BLaER1 (cell line): ENCODE data around the gene CREBRF.

ENCODE experiments used
- H3K27ac ChIP-seq: shearing (Covaris generic); formaldehyde crosslinking; 2 replicates; pipeline ENCODE4 v1.8.1; 2022
- H3K27me3 ChIP-seq: shearing (Covaris generic); formaldehyde crosslinking; 2 replicates; pipeline ENCODE4 v1.8.1; 2022
- H3K36me3 ChIP-seq: shearing (Covaris generic); formaldehyde crosslinking; 2 replicates; pipeline ENCODE4 v1.8.1; 2022
- H3K4me1 ChIP-seq: shearing (Covaris generic); formaldehyde crosslinking; 2 replicates; pipeline ENCODE4 v1.8.1; 2022
- H3K4me2 ChIP-seq: shearing (Covaris generic); formaldehyde crosslinking; 2 replicates; pipeline ENCODE4 v1.8.1; 2022
- H3K4me3 ChIP-seq: shearing (Covaris generic); formaldehyde crosslinking; 2 replicates; pipeline ENCODE4 v1.8.1; 2022
- H3K9ac ChIP-seq: shearing (Covaris generic); formaldehyde crosslinking; 2 replicates; pipeline ENCODE4 v1.8.1; 2022
- H3K9me3 ChIP-seq: shearing (Covaris generic); formaldehyde crosslinking; 2 replicates; pipeline ENCODE4 v1.8.1; 2022
- H4K20me1 ChIP-seq: shearing (Covaris generic); formaldehyde crosslinking; 2 replicates; pipeline ENCODE4 v1.8.1; 2022
- Cebpa-rat ChIP-seq: shearing (Covaris generic); IDR thresholded peaks from 2 replicates; pipeline ENCODE4 v1.8.1; 2022

CREBRF gene, protein sequence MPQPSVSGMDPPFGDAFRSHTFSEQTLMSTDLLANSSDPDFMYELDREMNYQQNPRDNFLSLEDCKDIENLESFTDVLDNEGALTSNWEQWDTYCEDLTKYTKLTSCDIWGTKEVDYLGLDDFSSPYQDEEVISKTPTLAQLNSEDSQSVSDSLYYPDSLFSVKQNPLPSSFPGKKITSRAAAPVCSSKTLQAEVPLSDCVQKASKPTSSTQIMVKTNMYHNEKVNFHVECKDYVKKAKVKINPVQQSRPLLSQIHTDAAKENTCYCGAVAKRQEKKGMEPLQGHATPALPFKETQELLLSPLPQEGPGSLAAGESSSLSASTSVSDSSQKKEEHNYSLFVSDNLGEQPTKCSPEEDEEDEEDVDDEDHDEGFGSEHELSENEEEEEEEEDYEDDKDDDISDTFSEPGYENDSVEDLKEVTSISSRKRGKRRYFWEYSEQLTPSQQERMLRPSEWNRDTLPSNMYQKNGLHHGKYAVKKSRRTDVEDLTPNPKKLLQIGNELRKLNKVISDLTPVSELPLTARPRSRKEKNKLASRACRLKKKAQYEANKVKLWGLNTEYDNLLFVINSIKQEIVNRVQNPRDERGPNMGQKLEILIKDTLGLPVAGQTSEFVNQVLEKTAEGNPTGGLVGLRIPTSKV

DNA sequence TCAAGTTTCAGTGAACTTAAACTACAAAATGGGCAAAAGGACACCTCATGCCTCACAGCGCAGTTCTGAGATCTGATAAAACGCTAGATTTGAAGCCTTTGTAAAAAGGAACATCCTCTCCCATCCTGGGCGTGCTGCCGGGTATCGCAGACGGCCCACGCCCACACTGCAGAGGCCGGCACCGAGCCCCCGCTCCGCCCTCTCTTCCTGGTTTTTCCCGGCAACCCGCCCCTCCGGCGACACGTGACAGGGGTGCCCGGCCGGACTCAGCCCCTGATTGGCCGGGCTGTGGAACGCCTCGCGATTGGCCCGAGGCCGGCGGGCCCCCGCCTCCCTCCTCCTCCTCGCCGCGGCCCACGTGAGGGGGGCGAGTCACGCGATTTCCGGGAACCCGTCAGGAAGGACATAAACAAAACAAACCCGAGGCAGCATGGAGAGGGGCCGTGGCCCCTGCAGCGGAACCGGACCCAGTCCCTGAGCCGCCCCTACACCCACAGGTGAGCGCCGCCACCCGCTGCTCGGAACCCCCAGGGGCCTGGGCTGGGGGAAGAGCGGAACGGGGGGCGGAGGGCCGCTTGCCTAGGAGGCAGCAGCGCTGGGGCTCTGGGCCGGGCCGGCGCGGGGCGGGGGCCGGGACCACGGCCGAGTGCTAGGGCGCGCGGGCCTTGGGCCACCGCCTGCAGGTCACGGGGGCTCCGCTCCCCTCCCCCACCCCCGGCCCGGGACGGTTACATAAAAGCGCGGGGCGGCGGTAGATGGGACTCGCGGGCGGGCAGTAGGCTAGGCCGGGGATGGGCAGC, at the start of gene CREBRF:
CREBRF (plus strand) TSS at position 370 of the 800 bp plus-strand sequence. CDS start 24,424 bp downstream, outside the sequence.
- H4K20me1 ChIP-seq, result peaks cover 44% of the 10 kb centered on the region
- peak within 1 kb of the TSS; percentile 85 for H3K4me2 ChIP-seq
- peaks cover 18% of the 10 kb centered on the region for H3K4me1 ChIP-seq
- H3K27ac ChIP-seq, result peak within 1 kb of the TSS; percentile 81
- TF ChIP-seq Cebpa-rat, result no peak
- H3K27me3 ChIP-seq, result no peaks in the 10 kb centered on the region
- no peaks in the 10 kb centered on the region for H3K9me3 ChIP-seq
- H3K36me3 ChIP-seq, result peaks cover 10% of the 10 kb centered on the region; the same call in 1 of the 2 replicates
- H3K4me3 ChIP-seq, result peak within 1 kb of the TSS; percentile 99
- H3K9ac ChIP-seq, result peak within 1 kb of the TSS; percentile 87

DNA sequence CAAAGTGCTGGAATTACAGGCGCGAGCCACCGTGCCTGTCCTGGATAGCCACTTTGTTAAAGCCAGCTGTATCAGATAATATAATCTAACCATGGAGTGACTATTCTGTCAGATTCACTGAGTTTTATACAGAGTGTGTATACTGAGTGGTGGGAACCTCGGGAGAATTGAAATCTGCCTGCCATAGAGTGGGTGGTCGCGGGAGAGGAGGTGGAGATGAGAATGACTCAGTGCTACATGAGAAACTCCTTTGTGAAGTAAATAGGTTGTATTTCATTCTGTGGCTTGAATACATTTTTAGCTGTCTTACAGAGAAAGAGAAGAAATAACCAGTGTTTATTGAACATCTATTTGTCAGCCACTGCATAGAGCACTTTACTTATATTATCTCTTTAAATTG, 46.1 kb upstream of the CREBRF start:
- H4K20me1 ChIP-seq, result peaks cover 98% of the 10 kb centered on the region
- no peak overlapping the region for H3K4me2 ChIP-seq
- H3K9me3 ChIP-seq, result no peaks in the 10 kb centered on the region
- H3K9ac ChIP-seq, result no peak overlapping the region
- peaks cover 41% of the 10 kb centered on the region for H3K36me3 ChIP-seq
- H3K27me3 ChIP-seq, result no peaks in the 10 kb centered on the region
- H3K27ac ChIP-seq, result no peak overlapping the region
- no peak overlapping the region for H3K4me3 ChIP-seq
- peaks cover 5% of the 10 kb centered on the region; the same call in 1 of the 2 replicates for H3K4me1 ChIP-seq
- no peak for TF ChIP-seq Cebpa-rat

DNA sequence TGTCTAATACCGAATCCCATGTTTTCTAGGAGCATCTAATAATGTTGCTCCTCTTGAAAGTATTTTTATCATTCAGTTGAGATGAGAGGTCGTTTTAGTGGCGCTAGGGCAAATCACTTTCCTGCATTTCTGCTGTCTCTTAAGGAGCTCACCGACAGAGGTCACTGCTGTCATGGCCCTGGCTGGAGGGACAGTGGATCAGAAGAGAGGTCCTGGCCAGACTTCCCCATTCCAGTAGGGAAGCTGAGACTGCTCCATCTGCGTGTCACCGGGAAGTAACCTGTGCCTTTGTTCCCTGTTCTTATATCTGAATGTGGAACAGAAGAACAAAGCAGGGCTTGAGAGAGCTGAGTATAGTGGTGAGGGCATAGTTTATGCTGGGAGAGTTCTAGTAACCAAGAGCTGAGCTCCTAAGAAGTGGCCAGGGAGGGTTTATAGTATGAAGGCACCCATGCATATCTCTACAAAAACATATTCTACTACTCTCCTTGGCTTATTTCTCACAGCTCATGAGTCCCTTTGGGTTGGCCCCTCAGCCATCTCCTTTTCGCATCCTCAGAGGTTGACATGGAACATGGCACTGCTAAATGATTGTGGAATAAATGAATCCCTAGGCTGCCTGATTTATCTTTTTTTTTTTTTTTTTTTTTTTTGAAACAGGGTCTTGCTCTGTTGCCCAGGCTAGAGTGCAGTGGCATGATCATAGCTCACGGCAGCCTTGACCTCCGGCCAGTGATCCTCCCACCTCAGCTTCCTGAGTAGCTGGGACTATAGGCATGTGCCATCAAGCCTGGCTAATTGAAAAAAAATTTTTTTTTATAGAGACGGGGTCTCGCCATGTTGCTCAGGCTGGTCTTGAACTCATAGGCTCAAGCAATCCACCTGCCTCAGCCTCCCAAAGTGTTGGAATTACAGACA, 45.3 kb upstream of the CREBRF start:
- no peak overlapping the region for H3K9ac ChIP-seq
- H3K36me3 ChIP-seq, result peaks cover 46% of the 10 kb centered on the region
- H3K4me2 ChIP-seq, result no peak overlapping the region
- H3K9me3 ChIP-seq, result no peaks in the 10 kb centered on the region
- H3K4me3 ChIP-seq, result no peak overlapping the region
- peaks cover 98% of the 10 kb centered on the region for H4K20me1 ChIP-seq
- TF ChIP-seq Cebpa-rat, result no peak
- H3K27ac ChIP-seq, result no peak overlapping the region
- peaks cover 5% of the 10 kb centered on the region; the same call in 1 of the 2 replicates for H3K4me1 ChIP-seq
- H3K27me3 ChIP-seq, result no peaks in the 10 kb centered on the region

DNA sequence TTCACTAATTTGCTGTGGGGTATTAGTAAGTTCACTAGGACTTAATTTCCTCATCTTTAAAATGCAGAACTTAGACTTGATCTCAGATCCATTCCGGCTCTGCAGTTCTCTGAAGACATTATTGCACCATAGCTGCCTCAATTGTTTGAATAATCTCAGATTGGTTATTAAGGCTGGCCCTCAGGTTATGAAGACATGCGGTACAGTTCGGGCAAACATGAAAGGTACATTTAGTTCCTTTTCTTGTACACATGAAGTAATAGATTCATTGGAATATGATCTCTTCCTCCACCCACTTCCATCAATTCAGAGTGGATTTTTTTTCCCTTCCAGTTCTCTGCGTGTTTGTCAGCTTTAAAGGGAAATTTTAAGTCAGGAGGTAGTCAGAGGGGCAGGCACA, 44.6 kb upstream of the CREBRF start:
- Histone ChIP-seq H3K36me3 (peaks cover 44% of the 10 kb centered on the region), H3K27me3 (no peaks in the 10 kb centered on the region), H3K9me3 (no peaks in the 10 kb centered on the region), H3K27ac (no peak overlapping the region), H3K9ac (no peak overlapping the region), H3K4me2 (no peak overlapping the region), H3K4me1 (peaks cover 5% of the 10 kb centered on the region; the same call in 1 of the 2 replicates), H3K4me3 (no peak overlapping the region), H4K20me1 (peaks cover 98% of the 10 kb centered on the region)
- TF ChIP-seq Cebpa-rat, result no peak

DNA sequence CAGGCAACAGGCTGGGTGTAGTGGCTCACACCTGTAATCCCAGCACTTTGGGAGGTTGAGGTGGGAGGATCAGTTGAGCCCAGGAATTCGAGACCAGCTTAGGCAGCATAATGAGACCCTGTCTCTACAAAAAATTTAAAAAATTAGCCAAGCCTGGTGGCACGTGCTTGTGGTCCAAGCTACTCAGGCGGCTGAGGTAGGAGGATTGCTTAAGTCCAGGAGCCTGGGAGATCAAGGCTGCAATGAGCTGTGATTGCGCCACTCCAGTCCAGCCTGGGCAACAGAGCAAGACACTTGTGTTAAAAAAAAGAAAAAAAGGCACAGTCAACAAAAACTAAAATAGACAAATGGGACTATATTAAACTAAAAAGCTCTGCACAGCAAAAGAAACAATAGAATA, 43.3 kb upstream of the CREBRF start:
- Histone ChIP-seq H3K27me3 (no peaks in the 10 kb centered on the region), H3K9ac (no peak overlapping the region), H3K9me3 (no peaks in the 10 kb centered on the region), H3K27ac (no peak overlapping the region), H3K36me3 (peaks cover 49% of the 10 kb centered on the region), H3K4me3 (no peak overlapping the region), H4K20me1 (peaks cover 98% of the 10 kb centered on the region), H3K4me2 (no peak overlapping the region), H3K4me1 (peaks cover 5% of the 10 kb centered on the region; the same call in 1 of the 2 replicates)
- no peak for TF ChIP-seq Cebpa-rat

DNA sequence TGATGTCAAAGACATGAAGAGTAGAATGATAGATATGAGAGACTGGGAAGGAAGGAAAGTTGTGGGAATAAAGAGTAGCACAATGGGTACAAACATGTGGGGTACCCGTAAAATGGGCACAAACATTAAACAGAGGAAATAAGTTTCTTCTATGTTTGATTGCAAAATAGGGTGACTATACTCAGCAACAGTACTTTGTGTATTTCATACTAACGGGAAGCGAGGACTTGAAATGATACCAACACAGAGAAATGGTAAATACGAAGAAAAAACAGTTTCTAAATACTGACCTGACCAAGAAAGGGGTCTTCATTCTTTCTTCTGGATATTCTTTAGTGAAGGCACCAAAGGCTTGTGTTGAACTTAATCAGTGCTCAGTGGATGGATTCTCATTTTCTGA, 41.5 kb upstream of the CREBRF start:
- Histone ChIP-seq H3K4me3 (no peak overlapping the region), H3K9ac (no peak overlapping the region), H3K4me1 (no peaks in the 10 kb centered on the region), H3K9me3 (no peaks in the 10 kb centered on the region), H3K36me3 (peaks cover 60% of the 10 kb centered on the region), H3K4me2 (no peak overlapping the region), H3K27ac (no peak overlapping the region), H3K27me3 (no peaks in the 10 kb centered on the region), H4K20me1 (peaks cover 98% of the 10 kb centered on the region)
- no peak for TF ChIP-seq Cebpa-rat

DNA sequence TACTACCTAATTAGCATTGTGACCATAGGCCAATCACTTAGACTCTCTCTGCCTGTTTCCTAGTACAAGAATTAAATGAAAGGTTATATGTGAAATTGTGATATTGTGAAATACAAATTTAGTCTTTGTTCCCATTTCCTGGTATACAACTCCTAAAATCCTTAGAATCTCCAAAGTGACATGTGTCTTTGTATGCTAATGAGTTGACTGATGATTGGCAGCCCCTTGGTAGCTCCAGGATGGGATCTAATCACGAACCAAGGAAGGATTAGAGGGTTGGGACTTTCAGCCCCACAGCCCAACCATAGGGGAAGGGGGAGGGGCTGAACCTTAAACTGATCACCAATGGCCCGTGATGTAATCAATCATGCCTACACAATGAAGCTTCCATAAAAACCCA, 41.0 kb upstream of the CREBRF start:
- no peak overlapping the region for H3K9ac ChIP-seq
- no peak overlapping the region for H3K4me3 ChIP-seq
- H3K27ac ChIP-seq, result no peak overlapping the region
- peaks cover 98% of the 10 kb centered on the region for H4K20me1 ChIP-seq
- peaks cover 61% of the 10 kb centered on the region for H3K36me3 ChIP-seq
- TF ChIP-seq Cebpa-rat, result no peak; the same call in 1 of the 2 replicates
- H3K9me3 ChIP-seq, result no peaks in the 10 kb centered on the region
- H3K27me3 ChIP-seq, result no peaks in the 10 kb centered on the region
- no peaks in the 10 kb centered on the region for H3K4me1 ChIP-seq
- no peak overlapping the region for H3K4me2 ChIP-seq

DNA sequence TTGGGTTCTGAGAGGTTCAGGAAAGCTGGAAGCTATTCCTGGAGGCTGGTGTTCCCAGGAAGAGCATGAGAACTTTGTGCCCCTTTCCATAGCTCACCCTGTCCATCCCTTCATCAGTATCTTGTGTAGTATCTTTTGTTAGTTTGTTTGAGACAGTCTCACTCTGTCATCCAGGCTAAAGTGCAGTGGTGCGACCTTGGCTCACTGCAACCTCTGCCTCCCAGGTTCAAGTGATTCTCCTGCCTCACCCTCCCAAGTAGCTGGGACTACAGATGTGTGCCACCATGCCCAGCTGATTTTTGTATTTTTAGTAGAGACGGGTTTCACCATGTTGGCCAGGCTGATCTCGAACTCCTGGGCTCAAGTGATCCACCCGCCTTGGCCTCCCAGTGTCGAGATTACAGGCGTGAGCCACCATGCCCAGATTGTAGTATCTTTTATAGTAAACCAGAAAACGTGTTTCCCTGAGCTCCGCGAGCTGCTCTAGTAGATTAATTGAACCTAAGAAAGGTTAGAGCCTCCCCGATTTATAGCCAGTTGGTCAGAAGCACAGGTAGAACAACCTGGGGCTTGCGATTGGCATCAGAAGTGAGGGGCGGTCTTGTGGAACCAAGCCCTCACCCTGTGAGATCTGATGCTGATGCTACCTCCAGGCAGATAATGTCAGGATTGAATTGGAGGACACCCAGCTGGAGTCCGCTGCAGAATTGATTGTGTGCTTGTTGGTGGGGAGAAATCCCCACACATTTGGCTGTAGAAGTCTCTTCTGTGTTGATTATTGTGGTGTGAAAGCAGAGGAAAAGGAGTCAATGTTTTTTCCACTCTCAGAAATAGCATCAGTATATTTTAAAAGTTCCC, 40.3 kb upstream of the CREBRF start:
- H3K27ac ChIP-seq, result no peak overlapping the region
- no peaks in the 10 kb centered on the region for H3K9me3 ChIP-seq
- H3K4me3 ChIP-seq, result no peak overlapping the region
- H4K20me1 ChIP-seq, result peaks cover 98% of the 10 kb centered on the region
- no peak overlapping the region for H3K4me2 ChIP-seq
- H3K27me3 ChIP-seq, result no peaks in the 10 kb centered on the region
- H3K9ac ChIP-seq, result no peak overlapping the region
- TF ChIP-seq Cebpa-rat, result no peak
- no peaks in the 10 kb centered on the region for H3K4me1 ChIP-seq
- H3K36me3 ChIP-seq, result peaks cover 61% of the 10 kb centered on the region
